Activated CD4-positive, alpha-beta T cell treated with anti-CD3 and anti-CD28 coated beads, Interleukin-2, Interleukin-6, amounts not matched to agents 100 ng/mL and 50 ng/mL, durations not matched to agents 16 hours and 8 hours (primary cell): Measurements from ENCODE around the gene SLC16A10.
"Not testable (repeated sequence)": the region's sequence is repeated elsewhere in the genome, so short reads cannot be mapped to it uniquely, and the experiment has no call there.

ENCODE experiments used
- DNase-seq: peaks from one replicate; pipeline ENCODE4 v3.0.0-alpha.2; 2020

The SLC16A10 gene

GRCh38 chr6:111087871-111088667 lies 766 bp downstream of the SLC16A10 start:
- peak; percentile 55 for DNase-seq

- no peak for DNase-seq
Observed at GRCh38 chr6:111088668-111089003, 1.3 kb downstream of the SLC16A10 start.

GRCh38 chr6:111090766-111091165 lies 3.5 kb downstream of the SLC16A10 start:
- no peak for DNase-seq

- no peak for DNase-seq
Observed at GRCh38 chr6:111091987-111092386, 4.7 kb downstream of the SLC16A10 start.

- DNase-seq = not testable (repeated sequence)
Observed at GRCh38 chr6:111095488-111095887, 8.2 kb downstream of the SLC16A10 start.

- DNase-seq = no peak
Observed at GRCh38 chr6:111096246-111096645, 8.9 kb downstream of the SLC16A10 start.

GRCh38 chr6:111098597-111098996 lies 11.3 kb downstream of the SLC16A10 start:
- no peak for DNase-seq

GRCh38 chr6:111101987-111102386 lies 14.7 kb downstream of the SLC16A10 start:
- DNase-seq = no peak

- no peak for DNase-seq
Observed at GRCh38 chr6:111105578-111105977, 18.3 kb downstream of the SLC16A10 start.

GRCh38 chr6:111107589-111107988 lies 20.3 kb downstream of the SLC16A10 start:
- no peak for DNase-seq

GRCh38 chr6:111110036-111110435 lies 22.7 kb downstream of the SLC16A10 start:
- DNase-seq = no peak

- DNase-seq = peak; percentile 39
Observed at GRCh38 chr6:111113336-111114086, 26.2 kb downstream of the SLC16A10 start.

GRCh38 chr6:111114087-111114443 lies 26.8 kb downstream of the SLC16A10 start:
- DNase-seq = no peak

GRCh38 chr6:111114482-111114881 lies 27.2 kb downstream of the SLC16A10 start:
- DNase-seq = no peak

GRCh38 chr6:111118826-111119225 lies 31.5 kb downstream of the SLC16A10 start:
- DNase-seq = no peak

- no peak for DNase-seq
Observed at GRCh38 chr6:111119571-111120329, 32.4 kb downstream of the SLC16A10 start.

GRCh38 chr6:111121789-111122350 lies 34.6 kb downstream of the SLC16A10 start:
- DNase-seq = no peak

GRCh38 chr6:111122458-111123286 lies 35.4 kb downstream of the SLC16A10 start:
- no peak for DNase-seq

GRCh38 chr6:111124406-111124805 lies 37.1 kb downstream of the SLC16A10 start:
- no peak for DNase-seq

GRCh38 chr6:111129013-111129412 lies 41.7 kb downstream of the SLC16A10 start:
- no peak for DNase-seq

- DNase-seq = not testable (repeated sequence)
Observed at GRCh38 chr6:111131018-111131417, 43.7 kb downstream of the SLC16A10 start.

GRCh38 chr6:111132669-111133068 lies 45.4 kb downstream of the SLC16A10 start:
- not testable (repeated sequence) for DNase-seq
